HG03575 (cell line): ENCODE results near the gene P2RX1.

Experiments used
- ATAC-seq: cut with Tn5 transposase; IDR thresholded peaks from one replicate; pipeline ENCODE4 v1.9.1; 2021; ENCODE audit not compliant: unreplicated experiment, insufficient number of reproducible peaks, low FRiP score; ENCODE audit errors: extremely low read depth

P2RX1 gene

DNA sequence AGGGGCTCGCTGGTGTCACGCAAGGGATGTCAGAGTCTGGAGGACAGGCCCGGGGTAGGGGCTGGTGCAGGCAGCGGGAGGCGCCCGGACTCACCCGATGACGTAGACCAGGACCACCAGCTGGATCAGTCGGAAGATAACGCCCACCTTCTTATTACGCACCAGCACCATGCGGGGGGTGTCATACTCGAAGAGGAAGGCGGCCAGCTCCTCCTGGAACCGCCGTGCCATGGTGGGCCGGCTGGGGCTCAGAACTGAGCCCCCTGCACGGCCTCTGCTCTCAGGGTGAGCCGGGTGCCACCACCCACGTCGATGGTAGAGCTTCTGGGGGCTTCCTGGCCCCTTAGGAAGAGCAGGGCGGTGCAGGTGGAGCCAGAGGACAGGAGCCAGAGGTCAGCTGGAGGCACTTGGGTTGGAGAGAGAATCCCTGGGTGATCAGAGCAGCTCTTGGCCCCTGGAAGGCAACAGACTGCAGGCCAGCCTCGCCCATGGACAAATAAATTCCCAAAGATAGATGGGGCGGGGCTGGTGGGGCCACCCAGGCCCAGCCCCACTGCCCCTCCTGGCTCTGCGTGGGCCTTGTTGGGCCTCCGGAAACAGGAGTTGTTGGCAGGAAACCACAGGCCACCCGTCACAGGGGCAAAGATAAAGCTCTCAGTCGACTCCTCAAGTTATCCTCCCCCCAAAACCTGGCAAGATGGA lies at the start of gene P2RX1:
TSS of gene P2RX1 (minus strand) at position 471 of the 702 bp plus-strand sequence. CDS start at position 231, 240 bp downstream.
- no peak for ATAC-seq

DNA sequence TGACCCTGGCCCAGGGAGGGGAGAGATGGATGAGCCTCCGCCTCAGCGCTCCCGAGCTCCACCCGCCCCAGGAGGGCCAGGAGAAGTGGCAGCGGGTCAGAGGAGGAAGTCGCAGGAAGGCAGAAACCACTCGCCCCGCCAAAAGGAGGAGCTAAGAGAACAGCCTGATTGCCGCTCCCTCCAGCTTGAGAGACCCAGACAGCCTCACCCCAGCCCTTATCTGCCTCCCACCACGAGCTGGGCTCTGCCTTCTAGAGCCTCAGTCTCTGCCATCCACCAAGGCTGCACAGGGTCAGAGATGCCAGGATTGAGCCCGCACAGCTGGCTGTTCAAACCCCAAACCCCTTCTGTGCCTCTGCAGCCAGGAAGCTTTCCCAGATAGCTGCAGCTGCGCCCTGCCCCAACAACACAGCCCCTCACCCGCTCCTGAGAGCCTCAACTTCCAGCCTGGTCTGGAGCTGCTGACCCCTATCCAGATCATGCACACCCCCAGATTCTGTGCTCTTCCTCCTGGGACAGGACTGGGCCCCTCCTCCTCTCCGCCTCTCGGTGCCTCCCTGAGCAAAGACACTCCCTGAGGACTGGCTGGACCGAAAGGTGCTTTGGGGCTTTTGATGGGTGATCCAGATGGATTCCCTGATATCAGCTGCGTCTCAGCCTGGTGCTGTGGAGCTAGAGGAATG lies 49.0 kb upstream of the P2RX1 start:
- ATAC-seq = no peak

DNA sequence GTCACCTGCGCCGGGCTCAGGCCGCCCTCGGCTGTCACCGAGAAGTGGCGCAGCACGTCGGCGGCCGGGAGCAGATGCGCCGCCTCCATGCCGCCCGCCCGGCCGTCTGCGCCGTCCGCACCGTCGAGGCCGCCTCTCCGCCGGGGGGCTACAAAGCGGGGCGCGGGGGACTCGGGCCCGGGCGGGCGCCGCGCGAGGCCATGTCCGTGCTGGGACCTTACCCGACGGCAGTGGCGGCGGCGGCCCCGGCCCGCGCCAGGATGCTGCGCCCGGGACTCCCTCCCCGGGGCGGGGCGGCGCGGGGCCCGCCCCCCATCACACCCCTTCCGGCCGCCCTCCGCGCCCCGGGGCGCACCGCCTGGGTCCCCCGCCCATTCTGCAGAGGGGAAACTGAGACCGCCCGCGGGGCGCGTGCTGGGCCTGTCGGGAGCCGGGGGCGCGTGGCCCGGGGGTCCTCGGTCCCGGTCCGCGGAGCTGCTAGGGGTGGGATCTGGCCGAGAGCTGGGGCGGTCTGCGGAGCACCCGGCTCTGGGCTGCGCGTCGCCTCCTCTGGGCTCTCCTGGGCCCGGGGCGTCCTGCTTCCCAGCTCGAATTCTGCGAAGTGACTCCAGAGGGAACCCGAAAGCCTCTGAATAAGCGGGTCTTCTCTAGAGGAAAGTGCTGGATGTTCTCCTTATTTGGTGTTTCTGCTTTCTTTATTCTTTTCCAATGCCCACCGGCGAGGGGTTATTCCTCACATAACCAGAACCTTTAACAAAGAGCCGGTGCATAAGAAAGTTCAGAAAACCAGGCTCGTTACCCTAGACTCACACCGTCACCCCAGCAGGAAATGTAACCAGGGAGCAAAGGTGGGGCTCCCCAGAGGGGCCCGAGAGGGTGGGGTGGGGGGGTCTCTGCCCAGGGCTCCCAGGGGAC lies 48.2 kb upstream of the P2RX1 start, which contains the start of gene ATP2A3:
TSS of gene ATP2A3 (minus strand) at position 235 of the 915 bp plus-strand sequence. CDS start at position 89, 146 bp downstream.
- ATAC-seq = no peak

DNA sequence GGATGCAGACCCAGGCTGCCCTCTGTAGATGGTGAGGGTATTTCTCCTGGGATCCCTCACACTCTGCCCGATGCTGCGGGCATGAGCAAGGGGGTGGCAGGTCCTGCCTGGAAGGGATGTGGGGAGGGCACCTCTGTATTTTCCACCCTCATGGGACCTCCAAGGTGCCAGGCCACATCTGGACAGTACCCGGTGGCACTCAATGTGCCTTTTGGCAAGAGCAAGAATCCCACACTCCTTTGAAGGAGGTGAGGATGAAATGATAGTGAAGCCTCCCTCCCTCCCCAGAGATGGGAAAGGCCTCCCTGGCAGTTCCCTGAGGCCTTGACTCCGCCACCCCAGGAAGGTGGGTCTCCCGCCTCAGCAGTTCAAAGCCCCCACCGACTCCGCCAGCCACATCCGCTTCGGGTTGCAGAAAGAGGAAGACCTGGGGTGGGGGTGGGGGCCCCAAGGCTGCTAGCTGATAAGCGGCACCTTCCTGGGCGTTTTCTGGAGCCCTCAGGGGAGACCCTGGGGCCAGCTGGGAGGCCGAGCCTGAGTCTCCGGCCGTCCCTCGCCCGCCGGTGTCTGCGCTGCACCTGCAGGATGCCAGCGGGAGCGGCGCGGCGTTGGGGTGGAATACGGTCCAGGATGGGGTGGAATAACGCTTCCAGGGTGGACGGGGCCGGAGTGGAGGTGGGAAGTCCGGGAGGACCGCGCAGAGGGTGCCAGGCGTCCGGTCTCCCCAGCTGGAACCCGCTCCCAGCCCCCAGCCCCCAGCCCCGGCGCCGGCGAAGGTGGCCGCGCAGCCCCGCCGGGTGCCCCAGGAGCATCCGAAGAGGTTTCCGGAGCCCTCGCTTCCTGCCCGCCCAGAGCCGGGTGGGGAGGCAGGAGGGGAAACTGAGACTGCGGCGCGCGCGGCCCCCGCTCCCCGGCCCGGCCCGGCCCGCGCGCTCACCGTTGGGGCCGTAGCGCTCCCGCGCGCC lies 47.3 kb upstream of the P2RX1 start:
- ATAC-seq = no peak

DNA sequence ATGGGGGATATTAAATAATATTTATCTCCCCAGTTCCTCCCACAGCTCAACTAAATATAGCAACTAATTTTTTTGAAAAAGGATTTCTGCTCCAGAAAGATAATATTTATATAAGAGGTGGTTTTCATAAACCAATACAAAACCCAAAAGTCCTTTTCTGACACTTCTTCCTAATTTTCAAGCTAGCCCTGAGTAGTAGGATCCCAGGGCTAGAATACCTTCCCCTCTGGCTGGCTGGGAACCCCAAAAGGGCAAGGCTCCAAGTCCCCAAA lies 46.6 kb upstream of the P2RX1 start:
- no peak for ATAC-seq

DNA sequence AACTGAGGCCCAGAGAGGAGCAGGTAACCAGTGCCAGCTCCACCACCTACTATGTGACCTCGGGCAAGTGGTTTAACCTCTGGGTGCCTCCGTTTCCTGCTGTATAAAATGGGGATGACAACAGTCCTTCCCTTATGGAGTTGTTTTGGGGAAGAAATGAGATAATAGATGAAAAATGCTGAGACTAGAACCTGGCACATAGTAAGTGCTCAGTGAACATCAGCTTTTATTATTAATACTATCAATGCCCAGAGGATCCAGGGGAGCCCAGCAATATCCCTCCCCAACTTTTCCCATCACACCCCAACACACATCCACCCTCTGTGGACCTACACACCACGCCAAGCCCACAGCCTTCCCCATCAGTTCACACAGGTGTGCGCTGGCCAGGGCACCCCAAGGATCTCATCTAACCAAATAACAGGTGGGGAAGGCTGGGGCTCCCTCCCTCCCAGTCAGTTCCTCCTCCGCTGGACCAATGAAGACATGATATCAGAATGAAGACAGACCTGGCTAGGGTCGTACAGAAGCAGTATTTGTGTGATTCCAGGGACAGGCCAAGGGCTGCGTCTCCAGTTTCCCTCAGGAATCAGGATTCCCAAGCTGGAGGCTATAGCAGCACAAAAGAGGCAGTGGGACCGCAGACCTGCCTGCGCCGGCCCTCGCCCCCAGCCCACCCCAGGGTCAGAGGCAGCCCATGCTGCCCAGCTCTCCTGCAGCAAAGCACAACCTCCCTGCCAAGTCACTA lies 46.1 kb upstream of the P2RX1 start:
- no peak for ATAC-seq

DNA sequence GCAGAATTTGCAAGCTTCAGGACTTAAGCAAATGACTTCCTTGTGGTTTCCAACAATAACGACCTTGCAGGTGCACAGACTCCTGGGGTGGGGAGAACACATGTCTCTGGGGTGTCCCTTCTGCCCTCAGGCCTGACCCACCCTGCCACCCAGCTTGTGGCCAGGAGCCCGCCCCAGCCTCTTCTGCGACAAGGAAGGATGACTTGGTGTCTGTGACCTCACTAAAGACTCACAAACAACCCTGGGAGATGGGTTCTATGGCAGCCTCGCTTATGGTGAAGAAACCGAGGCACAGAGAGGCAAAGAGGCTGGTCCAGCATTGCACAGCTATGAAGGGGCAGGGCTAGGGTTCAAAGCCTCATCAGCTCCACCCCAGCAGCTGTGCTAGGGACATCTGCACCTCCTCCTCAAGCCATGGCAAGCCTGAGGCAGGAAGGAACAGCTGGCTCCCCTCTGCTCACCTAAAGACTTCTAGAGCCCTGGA lies 45.3 kb upstream of the P2RX1 start:
- no peak for ATAC-seq

DNA sequence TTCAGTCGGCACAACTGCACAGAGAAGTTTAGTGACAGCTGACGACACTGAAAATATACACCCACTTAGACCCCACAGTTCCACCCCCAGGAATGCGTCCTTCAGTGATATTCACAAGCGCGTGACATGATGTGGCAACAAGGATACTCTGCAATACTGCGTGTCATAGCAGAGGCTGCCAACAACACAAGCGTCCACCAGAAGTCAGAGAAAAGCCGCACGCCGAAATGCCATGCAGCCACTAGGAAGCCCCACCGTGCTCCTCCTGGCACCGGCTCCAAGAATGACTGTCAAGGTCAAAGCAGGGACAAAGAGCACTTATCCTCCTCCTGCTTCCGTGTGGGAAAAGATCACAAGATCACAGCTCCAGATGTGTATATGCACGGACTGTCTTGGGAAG lies 44.5 kb upstream of the P2RX1 start:
- no peak for ATAC-seq

DNA sequence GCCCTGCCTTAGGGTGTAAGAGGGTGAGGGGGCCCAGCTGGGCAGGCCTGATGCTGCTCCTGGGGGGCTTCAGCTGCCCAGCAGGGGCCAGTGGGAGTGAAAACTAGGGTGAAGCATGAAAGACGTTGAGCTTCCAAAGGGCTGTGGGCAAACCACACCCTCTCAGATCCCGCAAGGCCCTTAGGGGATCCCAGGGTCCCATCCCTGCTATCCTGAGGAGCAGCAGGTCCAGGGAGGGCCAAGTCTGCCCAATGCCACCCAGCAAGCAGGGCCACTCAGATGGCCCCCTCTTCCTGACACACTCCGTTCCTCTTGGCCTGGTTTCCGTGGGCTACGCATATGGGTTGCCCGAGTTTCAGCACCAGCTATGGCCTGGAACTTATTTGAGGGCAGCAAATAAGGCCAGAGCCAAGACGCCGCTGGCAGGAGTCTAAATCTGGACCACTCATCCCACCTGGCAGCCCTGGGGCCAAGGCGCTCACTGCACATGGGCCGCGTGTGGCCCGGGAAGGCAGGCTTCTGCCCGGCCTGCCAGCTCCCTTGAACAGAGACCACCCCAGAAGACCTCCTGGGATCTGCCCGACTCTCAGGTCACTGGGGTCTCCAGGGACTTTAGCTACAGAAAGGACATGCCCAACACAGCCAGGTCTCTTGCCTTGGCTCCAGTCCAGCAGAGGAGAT lies 43.8 kb upstream of the P2RX1 start:
- no peak for ATAC-seq

DNA sequence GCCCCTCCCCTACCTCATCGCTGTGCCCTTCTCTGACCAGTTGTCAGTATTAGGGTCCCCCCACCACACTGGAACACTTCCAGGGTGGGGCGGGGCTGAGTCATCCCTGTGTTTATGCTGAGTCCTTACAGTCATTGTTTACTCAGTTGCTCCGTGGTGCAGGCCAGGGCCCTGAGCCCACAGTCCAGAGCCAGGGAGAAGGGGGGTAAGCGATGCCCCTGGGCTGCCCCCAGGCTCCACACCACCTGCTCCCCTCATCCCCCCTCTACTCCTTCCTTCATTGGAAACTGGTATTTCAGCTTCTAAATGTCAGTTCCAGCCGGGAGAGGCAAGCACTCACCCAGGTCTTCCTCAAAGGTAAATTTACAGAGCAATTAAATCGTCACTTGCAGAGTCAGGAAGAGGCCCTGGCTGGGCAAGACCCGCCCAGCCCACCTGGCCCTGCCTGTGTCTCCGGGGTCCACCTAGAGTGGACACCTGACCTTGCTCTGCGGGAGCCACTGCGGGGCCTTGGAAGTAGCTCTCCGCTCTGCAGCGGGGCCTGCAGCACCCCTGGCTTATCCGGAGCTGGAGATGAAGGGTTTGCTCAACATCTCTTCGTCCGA lies 43.1 kb upstream of the P2RX1 start:
- ATAC-seq = no peak

DNA sequence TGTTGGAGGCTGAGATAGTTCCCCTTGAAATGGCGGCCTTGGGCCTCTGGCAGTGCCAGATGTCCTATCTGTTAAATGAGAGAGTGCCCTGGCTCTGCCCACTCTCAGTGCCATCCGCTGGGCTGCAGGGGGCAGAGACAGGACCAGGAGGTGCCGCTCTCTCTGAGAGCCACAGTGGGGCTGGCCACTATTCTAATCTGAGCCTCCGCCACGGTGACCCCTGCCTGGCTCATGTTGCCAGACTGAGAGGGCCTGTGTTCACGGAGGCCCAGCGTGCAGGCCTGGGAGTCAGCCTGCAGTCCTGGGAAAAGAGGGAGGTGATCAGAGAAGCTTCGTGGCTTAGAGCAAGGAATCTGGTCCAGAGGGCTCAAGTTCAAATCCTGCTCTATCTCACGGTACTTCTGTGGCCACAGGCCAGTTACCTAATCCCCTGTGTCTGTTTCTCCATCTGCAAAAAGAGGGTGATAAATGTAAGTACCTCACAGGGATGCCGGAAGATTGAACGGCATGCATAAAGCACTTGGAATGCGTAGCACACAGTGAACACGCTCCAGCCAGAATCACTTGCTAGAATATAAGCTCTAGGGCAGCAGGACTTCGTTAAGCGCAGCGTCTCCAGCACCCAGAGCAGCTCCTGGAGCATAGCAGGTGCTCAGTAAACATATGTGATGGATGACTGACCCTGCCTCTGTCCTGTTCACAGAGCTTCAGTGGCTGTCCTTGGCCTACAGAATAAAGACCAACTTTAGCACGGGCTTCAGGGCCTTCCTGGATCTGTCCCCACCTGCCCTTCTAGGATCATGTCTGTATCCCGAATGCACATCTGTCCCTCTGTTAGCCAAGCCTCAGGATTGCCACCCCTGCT lies 41.7 kb upstream of the P2RX1 start:
- ATAC-seq = no peak

DNA sequence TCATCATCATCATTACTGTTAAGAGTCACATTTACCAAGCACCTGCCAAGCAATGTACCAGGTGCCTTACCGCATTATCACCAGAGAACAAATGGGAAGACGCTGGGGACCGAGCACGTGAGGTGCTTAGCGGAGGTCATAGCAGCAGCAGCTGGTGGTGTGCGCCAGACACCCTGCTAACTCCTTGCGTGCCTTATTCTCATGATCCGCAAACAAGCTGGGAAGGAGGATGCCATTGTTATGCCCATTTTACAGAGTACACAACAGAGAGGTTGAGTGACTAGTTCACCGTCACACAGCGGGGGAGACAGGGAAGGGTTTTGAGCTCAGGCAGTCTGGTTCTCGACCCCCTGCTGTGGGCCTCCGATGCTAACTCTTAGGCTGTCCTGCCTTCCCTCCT lies 40.7 kb upstream of the P2RX1 start:
- no peak for ATAC-seq

DNA sequence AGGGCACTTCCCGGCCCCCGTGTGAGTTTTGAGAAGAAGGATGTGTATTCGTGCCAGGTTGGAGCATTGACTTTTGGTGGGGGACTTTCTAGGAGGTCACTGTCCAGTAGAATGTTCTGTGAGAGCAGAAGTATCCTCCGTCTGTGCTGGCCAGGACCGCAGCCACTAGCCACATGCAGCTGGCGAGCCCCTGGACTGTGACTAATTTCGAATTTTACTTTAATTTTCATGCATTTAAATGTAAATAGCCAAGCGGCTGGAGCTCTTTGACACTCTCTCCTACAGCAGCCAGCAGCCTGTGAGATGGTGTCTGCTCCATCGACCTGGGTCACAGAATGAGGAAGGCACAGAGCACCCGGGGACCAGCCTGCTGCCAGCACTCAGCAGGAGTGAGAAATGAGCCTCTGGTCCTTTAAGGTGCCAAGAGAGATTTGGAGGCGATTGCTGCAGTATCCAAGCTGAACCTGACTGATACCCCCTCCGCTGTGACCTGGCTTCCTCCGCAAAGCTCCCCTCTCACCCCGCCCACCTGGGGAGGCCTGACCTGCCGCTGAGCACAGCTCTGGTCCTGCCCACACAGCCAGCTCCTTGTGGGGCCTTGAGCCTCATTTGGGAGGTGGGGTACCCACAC lies 40.2 kb upstream of the P2RX1 start:
- ATAC-seq = no peak

DNA sequence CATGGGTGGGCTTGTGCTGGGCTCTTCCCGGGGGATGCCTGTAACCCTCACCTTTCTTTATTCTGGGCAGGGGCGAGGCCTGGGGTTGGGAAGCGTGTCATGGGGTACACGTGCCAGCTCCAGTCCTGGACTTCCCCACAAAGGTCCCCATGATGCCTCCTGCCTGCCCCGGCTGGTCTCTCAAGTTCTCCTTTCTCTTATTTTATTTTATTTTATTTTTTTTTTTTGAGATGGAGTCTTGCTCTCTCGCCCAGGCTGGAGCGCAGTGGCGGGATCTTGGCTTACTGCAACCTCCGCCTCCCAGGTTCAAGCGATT lies 39.4 kb upstream of the P2RX1 start:
- ATAC-seq = no peak

DNA sequence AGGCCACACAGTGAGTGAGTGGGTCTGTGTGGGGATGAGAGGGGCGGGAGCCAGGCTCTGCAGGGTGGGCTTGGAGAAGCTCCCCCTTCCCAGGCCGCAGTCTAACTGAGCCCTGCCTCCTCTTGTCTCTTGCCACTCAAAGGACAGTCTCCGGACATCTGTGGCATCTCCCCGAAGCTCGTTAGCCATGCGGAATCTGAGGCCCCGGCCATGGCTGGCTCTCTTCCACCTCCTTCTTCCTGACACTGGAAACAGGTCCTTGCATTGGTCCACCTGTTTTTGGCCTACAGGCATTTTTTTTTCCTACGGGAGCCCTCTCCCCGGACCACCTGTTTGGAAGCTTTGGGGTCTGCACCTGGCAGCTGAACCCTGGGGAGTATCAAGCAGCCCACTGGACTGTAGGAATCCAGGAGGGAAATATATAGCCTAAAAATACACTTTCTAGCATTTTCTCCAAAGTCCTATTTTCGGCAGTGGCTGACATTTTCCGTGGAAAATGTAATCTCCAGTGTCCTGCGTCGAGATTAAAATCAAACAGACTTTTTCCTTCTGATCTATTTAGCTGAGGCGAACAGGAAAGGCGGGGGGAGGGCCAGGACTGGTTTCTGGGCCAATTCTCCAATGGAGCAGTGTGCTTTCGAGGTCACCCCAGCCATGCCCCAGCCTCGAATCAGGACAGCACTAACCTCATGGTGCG lies 38.9 kb upstream of the P2RX1 start:
- no peak for ATAC-seq
